ENCODE measurements around the gene HK1.
"Not testable (repeated sequence)": the region's sequence is repeated elsewhere in the genome, so short reads cannot be mapped to it uniquely, and the experiment has no call there.

The HK1 gene

GRCh38 chr10:69326692-69327091 lies 48.4 kb downstream of the HK1 start:
- H3K4me1 ChIP-seq (ENCODE audit: low read length) = no peaks in the 10 kb centered on the region
- TF ChIP-seq EZH2phosphoT487 (IDR thresholded peaks at IDR 0.05; ENCODE audit: low read length) = no peak
- no peak for TF ChIP-seq EZH2 (optimal IDR thresholded peaks at IDR 0.05; ENCODE audit: low read depth, low read length)
- TF ChIP-seq, protein P1, sequence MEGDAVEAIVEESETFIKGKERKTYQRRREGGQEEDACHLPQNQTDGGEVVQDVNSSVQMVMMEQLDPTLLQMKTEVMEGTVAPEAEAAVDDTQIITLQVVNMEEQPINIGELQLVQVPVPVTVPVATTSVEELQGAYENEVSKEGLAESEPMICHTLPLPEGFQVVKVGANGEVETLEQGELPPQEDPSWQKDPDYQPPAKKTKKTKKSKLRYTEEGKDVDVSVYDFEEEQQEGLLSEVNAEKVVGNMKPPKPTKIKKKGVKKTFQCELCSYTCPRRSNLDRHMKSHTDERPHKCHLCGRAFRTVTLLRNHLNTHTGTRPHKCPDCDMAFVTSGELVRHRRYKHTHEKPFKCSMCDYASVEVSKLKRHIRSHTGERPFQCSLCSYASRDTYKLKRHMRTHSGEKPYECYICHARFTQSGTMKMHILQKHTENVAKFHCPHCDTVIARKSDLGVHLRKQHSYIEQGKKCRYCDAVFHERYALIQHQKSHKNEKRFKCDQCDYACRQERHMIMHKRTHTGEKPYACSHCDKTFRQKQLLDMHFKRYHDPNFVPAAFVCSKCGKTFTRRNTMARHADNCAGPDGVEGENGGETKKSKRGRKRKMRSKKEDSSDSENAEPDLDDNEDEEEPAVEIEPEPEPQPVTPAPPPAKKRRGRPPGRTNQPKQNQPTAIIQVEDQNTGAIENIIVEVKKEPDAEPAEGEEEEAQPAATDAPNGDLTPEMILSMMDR (IDR thresholded peaks at IDR 0.05; ENCODE audit: low read length) = no peak
- H2AFZ ChIP-seq (ENCODE audit: low read length) = no peak overlapping the region
- DNase-seq = no peak
- H3F3A ChIP-seq (ENCODE audit: insufficient read depth, low read length) = no peaks in the 10 kb centered on the region
- no peak overlapping the region for H3K4me3 ChIP-seq (ENCODE audit: low read length)
- no peaks in the 10 kb centered on the region for H3K79me2 ChIP-seq (ENCODE audit: low read length)
- H3K9me2 ChIP-seq (replicated peaks; ENCODE audit: insufficient read depth, low read length) = no peaks in the 10 kb centered on the region
- no peaks in the 10 kb centered on the region for H3K9me3 ChIP-seq (replicated peaks; ENCODE audit: insufficient read depth, low read length)
- no peak overlapping the region for H3K4me2 ChIP-seq (ENCODE audit: low read depth, low read length)
- H3K36me3 ChIP-seq (replicated peaks; ENCODE audit: insufficient read depth, low read length) = no peaks in the 10 kb centered on the region
- H3K9ac ChIP-seq (ENCODE audit: low read length) = no peak overlapping the region
- H3K27me3 ChIP-seq (replicated peaks; ENCODE audit: insufficient read depth, low read length) = no peaks in the 10 kb centered on the region
- H3K27ac ChIP-seq (ENCODE audit: low read length) = no peak overlapping the region
- H4K20me1 ChIP-seq (ENCODE audit: insufficient read depth, low read length) = no peaks in the 10 kb centered on the region

- Histone ChIP-seq H3K27me3 (replicated peaks; ENCODE audit: insufficient read depth, low read length) (no peaks in the 10 kb centered on the region), H3K27ac (ENCODE audit: low read length) (no peak overlapping the region), H3F3A (ENCODE audit: insufficient read depth, low read length) (no peaks in the 10 kb centered on the region), H4K20me1 (ENCODE audit: insufficient read depth, low read length) (no peaks in the 10 kb centered on the region), H3K4me2 (ENCODE audit: low read depth, low read length) (no peak overlapping the region), H3K9me3 (replicated peaks; ENCODE audit: insufficient read depth, low read length) (no peaks in the 10 kb centered on the region), H3K36me3 (replicated peaks; ENCODE audit: insufficient read depth, low read length) (no peaks in the 10 kb centered on the region), H2AFZ (ENCODE audit: low read length) (no peak overlapping the region), H3K79me2 (ENCODE audit: low read length) (no peaks in the 10 kb centered on the region), H3K9me2 (replicated peaks; ENCODE audit: insufficient read depth, low read length) (no peaks in the 10 kb centered on the region), H3K9ac (ENCODE audit: low read length) (no peak overlapping the region), H3K4me1 (ENCODE audit: low read length) (no peaks in the 10 kb centered on the region), H3K4me3 (ENCODE audit: low read length) (no peak overlapping the region)
- no peak for DNase-seq
- TF ChIP-seq, protein P1 (IDR thresholded peaks at IDR 0.05; ENCODE audit: low read length) = no peak
- TF ChIP-seq EZH2 (optimal IDR thresholded peaks at IDR 0.05; ENCODE audit: low read depth, low read length) (no peak), EZH2phosphoT487 (IDR thresholded peaks at IDR 0.05; ENCODE audit: low read length) (no peak)
Measured at GRCh38 chr10:69327463-69328379, 49.4 kb downstream of the HK1 start.

DNA sequence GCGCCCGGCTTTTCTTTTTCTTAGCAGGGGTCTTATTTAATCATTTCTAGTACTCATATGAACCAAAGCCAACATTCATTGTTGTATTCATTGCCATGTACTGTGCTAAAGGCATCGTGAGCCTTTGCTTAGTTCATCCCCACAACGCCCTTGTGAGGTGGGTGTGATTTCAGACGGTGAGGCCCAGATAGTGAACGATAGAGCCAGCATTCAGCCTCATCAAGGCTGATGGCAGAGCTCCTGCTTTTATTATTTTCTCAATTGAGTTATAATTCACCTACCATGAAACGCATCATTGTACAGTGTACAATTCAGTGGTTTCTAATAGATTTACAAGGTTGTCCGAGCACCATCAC lies 50.1 kb downstream of the HK1 start:
- no peaks in the 10 kb centered on the region for H4K20me1 ChIP-seq (ENCODE audit: insufficient read depth, low read length)
- H3K79me2 ChIP-seq (ENCODE audit: low read length) = no peaks in the 10 kb centered on the region
- H3K27me3 ChIP-seq (replicated peaks; ENCODE audit: insufficient read depth, low read length) = no peaks in the 10 kb centered on the region
- no peaks in the 10 kb centered on the region for H3K36me3 ChIP-seq (replicated peaks; ENCODE audit: insufficient read depth, low read length)
- no peak overlapping the region for H2AFZ ChIP-seq (ENCODE audit: low read length)
- no peak overlapping the region for H3K4me3 ChIP-seq (ENCODE audit: low read length)
- no peak overlapping the region for H3K27ac ChIP-seq (ENCODE audit: low read length)
- TF ChIP-seq EZH2 (optimal IDR thresholded peaks at IDR 0.05; ENCODE audit: low read depth, low read length) = no peak
- TF ChIP-seq, protein P1 (IDR thresholded peaks at IDR 0.05; ENCODE audit: low read length) = no peak
- TF ChIP-seq EZH2phosphoT487 (IDR thresholded peaks at IDR 0.05; ENCODE audit: low read length) = no peak
- no peaks in the 10 kb centered on the region for H3K4me1 ChIP-seq (ENCODE audit: low read length)
- DNase-seq = no peak
- no peak overlapping the region for H3K4me2 ChIP-seq (ENCODE audit: low read depth, low read length)
- no peak overlapping the region for H3K9ac ChIP-seq (ENCODE audit: low read length)
- H3F3A ChIP-seq (ENCODE audit: insufficient read depth, low read length) = no peaks in the 10 kb centered on the region
- no peaks in the 10 kb centered on the region for H3K9me2 ChIP-seq (replicated peaks; ENCODE audit: insufficient read depth, low read length)
- H3K9me3 ChIP-seq (replicated peaks; ENCODE audit: insufficient read depth, low read length) = no peaks in the 10 kb centered on the region

DNA sequence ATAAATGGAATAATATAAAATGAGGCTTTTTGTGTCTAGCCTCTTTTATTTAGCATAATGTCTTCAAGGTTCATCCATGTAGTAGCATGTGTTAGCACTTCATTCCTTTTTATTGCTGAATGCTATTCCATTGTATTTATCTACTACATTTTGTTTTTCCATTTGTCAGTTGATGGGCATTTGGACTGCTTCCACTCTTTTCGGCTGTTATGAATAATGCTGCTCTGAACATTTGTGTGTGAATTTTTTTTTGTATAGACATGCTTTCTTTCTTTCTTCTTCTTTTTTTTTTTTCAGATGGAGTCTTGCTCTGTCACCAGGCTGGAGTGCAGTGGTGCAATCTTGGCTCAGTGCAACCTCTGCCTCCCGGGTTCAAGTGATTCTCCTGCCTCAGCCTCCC lies 50.6 kb downstream of the HK1 start:
- not testable (repeated sequence) for H3K9me3 ChIP-seq (replicated peaks; ENCODE audit: insufficient read depth, low read length); H3K79me2 ChIP-seq (ENCODE audit: low read length); H4K20me1 ChIP-seq (ENCODE audit: insufficient read depth, low read length); H3K27me3 ChIP-seq (replicated peaks; ENCODE audit: insufficient read depth, low read length); H3K36me3 ChIP-seq (replicated peaks; ENCODE audit: insufficient read depth, low read length); H3K9me2 ChIP-seq (replicated peaks; ENCODE audit: insufficient read depth, low read length); DNase-seq; H3K27ac ChIP-seq (ENCODE audit: low read length); H3K4me2 ChIP-seq (ENCODE audit: low read depth, low read length); H3K4me1 ChIP-seq (ENCODE audit: low read length); H3K4me3 ChIP-seq (ENCODE audit: low read length); H2AFZ ChIP-seq (ENCODE audit: low read length); H3K9ac ChIP-seq (ENCODE audit: low read length); H3F3A ChIP-seq (ENCODE audit: insufficient read depth, low read length)

All from MM.1S (cell line).